Measurements from ENCODE around the gene CYP3A5.
"Not testable (repeated sequence)": the region's sequence is repeated elsewhere in the genome, so short reads cannot be mapped to it uniquely, and the experiment has no call there.

- TF ChIP-seq, protein P1, sequence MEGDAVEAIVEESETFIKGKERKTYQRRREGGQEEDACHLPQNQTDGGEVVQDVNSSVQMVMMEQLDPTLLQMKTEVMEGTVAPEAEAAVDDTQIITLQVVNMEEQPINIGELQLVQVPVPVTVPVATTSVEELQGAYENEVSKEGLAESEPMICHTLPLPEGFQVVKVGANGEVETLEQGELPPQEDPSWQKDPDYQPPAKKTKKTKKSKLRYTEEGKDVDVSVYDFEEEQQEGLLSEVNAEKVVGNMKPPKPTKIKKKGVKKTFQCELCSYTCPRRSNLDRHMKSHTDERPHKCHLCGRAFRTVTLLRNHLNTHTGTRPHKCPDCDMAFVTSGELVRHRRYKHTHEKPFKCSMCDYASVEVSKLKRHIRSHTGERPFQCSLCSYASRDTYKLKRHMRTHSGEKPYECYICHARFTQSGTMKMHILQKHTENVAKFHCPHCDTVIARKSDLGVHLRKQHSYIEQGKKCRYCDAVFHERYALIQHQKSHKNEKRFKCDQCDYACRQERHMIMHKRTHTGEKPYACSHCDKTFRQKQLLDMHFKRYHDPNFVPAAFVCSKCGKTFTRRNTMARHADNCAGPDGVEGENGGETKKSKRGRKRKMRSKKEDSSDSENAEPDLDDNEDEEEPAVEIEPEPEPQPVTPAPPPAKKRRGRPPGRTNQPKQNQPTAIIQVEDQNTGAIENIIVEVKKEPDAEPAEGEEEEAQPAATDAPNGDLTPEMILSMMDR (IDR thresholded peaks at IDR 0.05): not testable (repeated sequence)
- not testable (repeated sequence) for TF ChIP-seq POLR2A (IDR thresholded peaks at IDR 0.05)
Observed at GRCh38 chr7:99690918-99691317, 11.1 kb upstream of the CYP3A5 start.

Data from adrenal gland (tissue), 5 donors.